ENCODE measurements around the gene CTDNEP1.
"Not testable (repeated sequence)": the region's sequence is repeated elsewhere in the genome, so short reads cannot be mapped to it uniquely, and the experiment has no call there.

The CTDNEP1 gene

DNA sequence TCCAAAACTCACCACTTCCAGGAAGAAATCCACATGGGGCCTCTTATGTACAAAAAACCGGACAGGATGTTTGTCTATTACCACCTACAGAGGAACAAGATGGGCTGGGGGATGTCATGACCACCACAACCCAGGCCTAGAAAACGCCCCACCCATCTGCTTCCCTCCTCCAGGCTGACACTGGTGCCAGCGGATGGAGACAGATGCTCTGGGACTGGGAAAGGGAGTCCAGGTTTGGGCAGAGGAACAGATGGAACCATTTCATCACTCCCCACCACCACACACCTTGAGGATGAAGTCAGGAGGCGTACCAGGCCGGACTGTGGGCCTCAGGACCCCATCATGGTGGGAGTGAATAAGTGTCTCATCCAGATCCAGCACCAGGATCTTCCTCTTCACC is 4.8 kb downstream of the CTDNEP1 start:
- no peak for DNase-seq (ENCODE audit: low read depth)

DNA sequence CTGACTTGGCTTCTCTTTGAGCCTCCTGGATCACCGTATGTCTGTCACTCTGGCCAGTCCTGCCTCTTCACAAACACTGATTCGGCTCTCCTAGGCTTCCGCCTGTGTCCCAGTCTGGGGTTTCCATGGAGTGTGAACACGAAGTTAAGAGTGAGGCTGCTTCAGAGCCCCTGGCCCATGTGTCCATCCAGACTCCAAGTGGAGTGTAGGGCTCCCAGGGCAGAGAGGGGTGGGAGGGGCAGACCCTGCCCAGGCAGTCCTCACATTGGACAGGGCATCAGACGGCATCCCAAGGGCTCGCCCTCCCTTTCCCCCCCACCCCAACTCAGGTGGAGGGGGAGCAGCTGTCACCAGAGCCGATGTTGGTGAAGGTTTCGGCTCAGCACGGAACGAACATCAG is 7.7 kb downstream of the CTDNEP1 start:
- DNase-seq (ENCODE audit: low read depth) = not testable (repeated sequence)

DNA sequence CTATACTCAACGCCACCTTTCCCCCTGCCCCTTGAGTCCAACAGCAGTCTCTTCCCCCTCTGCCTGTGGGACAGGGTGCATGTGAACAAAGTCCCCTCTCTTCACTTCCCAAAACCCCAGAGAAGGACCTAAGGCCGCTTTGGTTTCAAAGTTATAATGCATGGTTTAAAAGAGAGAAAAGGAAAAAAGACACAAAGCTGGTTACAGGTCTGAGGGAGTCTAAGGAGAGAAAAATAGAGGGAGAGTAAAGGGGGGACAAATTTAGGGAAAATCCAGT is 8.1 kb downstream of the CTDNEP1 start:
- DNase-seq (ENCODE audit: low read depth) = no peak

DNA sequence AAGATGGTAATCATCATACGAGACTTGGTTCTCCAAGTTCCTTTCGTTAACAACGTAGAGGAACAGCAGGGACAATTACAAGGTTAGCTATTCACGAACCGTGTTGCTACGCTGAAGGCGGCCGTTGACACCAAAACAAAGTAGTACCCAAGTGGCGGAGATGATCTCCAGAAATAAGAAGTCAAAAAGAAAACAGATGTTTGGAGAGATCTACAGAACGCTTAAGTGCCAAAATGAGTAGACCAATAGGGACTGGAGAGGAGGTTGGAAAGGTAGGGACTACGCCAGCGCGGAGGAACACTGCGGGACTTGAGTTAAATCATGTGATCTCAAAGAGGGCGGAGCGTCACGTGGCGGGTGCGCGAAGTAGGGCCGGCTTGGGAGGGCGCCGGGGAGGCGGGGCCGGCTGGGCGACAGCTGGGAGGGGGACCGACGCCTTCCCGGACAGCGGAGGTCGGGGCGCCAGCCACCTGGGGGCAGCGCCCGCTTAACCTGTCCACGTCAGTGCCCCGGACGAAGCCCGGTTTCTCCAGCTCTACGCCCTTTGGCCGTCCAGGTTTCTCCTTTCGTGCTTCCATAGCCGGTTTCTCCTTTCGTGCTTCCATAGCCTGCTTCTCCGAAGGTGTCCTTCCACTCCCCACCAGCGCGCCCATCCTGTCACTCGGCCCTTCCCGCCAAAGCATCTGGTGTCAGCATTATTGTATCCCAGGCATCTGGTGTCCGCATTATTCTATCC is 8.6 kb downstream of the CTDNEP1 start:
- peak; percentile 90 for DNase-seq (ENCODE audit: low read depth)

DNA sequence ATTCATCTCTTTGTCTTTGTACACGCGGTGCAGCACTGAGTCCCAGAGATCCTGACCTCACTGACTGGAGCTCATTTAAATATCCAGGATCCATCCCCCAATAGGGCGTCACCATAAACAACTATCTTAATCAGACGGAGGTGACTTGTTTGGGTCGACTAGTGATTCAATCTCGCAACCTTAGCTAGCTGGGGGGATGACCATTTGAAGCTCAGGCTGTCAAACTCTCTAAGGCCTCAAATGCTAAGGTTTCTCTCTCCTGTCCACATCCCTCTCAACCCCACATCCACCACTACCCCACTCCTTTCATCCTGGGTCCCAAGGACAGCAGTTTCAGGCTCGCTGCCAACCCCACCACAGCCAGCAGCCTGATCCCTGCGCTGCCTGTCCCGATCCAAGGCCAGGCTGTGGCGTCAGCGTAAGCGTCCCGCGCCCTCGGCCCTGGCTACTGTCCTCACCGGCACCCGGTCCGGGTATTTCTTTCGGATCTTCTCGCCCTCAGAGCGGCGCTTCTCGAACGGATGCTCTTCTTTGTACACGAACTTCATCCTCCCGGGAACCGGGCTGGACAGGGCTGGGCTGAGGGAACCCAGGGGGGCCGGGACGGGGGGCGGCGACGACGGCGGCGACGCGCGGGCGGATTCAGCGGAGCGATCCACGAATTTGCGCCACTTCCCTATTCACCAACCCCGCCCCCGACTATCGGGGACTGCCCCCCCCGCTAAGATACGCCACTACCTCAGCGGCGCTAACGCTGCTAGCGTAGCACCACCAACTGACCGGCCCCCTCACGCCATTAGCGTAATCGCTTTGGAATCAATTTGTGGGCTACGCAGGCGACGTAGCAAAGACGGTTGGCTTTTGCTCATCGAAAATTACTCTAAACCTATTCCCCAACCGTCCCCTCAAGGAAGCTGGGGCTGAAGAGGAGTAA is 9.5 kb downstream of the CTDNEP1 start, which contains the start of gene GABARAP:
GABARAP (minus strand) TSS at position 667 of the 934 bp plus-strand sequence; CDS start at position 548, 119 bp downstream.
- DNase-seq (ENCODE audit: low read depth) = peak; percentile 83

DNA sequence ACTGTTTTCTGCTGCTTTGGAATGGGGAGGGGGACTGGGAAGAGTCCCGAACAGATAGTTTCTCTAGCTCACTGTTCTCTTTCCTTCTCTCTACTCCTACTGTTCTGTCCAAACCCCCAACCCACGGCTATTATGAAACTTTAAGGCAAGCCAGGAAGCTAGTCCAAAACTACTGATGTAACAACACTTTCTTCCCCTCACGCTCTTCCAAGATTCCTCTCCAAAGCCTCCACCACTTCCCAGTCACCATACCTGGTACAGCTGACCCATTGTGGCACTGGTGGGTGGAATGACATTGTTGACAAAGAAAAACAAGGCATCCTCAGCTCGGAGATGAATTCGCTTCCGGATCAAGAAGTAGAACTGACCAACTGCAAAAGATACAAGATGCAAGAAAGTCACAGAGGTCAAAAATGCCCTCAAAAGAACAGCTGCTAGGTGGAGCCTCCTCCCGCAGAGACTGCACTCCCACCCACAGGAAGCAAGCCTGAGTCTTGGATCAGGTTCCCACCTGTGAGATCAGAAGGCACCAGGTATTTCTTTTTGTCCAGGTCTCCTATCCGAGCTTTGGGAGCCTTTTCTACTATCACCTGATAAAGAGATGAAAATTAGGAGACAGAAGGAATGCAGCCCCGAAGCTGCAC is 10.3 kb downstream of the CTDNEP1 start:
- no peak for DNase-seq (ENCODE audit: low read depth)

DNA sequence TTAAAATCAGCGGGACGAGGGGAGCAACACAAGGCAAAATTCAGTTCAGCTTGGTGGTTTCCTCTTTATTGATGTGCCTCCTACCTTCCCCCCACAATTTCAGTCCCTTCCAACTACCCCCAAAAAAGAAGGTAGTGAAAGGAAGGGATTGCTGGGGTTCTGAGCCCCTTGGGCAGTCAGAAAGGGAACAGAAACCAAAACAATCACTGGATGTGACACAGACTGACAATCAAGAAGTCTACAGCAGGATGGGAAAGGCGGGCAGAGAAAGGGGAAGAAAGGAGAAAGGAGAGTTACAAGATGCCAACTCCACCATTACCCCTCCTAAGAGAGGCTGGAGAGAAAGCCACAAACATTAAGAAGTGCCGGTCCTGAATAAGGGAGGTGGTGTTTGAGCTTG is 11.2 kb downstream of the CTDNEP1 start:
- no peak for DNase-seq (ENCODE audit: low read depth)

DNA sequence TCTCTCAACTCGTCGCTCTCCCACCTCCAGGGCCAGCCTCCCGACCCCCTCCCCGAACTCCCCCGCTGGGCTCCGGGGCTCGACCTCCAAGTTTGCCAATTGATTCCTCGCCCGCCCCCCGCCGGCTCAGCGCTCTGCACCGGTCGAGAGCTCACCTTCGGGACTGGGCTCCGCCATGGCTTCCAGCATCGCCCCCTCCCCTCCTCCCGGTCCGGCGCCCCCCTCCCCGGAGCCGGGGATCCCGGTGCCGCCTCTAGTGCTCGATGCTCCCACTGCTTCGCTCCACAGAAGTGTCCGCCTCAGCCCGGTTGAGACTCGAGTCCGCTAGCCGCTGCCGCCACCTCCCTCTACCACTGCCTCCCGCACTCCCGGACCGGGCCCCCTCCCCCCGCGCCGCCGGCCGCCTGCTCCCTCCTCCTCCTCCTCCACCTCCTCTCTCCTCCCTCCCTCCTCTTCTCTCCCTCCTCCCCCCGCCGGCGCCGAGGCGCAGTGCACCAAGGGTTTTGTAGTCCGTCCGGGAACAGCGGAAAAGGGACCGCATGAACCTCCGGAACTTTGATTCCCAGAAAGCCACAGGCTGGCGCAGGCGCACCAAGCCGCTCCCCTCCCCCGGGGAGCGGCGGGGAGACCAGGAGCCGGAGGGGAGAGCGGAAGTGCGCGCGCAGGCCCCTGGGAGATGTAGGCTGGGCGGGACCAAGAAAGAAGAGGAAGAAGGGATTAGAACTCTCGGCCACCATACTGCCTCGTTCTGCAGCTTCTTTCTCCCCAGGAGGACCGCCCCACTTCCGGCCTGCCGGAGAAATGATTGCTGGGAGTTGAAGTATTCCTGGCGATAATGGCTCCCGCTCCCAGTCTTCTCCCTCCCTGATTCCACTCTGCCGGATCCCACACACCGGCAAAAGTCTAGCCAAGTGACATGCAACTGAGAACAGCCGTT is 12.2 kb downstream of the CTDNEP1 start, which contains the start of gene PHF23:
PHF23 (minus strand) TSS at position 367 of the 937 bp plus-strand sequence; CDS start at position 189, 178 bp downstream.
- peak; percentile 99 for DNase-seq (ENCODE audit: low read depth)

DNA sequence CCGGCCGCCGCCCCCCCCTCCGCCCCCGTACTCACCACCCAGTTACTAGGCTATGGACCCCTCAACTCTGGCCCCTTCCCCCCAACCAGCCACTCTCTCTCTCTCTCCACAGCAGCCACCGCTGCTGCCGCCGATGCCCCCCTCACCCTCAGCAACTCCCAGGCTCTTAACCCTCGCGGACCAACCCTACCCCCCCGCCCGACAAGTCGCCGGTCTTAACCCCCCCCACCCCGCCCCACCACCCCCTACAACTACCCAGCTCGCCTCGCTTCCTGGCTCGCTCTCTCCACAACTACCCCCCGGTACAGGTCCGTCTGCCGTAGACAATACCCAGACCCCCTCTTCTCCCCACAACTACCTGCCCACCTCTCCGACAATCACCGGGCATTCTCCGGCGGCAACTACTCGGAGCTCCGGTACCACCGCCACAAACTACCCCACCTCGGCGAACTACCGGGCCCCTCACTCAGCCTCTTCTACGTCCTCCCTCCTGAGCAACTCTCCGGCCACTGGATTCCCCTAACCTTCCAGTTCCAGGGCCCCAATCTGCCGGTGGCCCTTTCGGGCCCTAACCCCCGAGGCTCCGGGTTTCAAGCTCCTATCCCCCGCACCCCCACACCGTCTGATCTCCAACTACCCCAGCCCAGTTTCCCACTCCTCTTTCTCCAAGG is 13.0 kb downstream of the CTDNEP1 start:
- DNase-seq (ENCODE audit: low read depth) = no peak

DNA sequence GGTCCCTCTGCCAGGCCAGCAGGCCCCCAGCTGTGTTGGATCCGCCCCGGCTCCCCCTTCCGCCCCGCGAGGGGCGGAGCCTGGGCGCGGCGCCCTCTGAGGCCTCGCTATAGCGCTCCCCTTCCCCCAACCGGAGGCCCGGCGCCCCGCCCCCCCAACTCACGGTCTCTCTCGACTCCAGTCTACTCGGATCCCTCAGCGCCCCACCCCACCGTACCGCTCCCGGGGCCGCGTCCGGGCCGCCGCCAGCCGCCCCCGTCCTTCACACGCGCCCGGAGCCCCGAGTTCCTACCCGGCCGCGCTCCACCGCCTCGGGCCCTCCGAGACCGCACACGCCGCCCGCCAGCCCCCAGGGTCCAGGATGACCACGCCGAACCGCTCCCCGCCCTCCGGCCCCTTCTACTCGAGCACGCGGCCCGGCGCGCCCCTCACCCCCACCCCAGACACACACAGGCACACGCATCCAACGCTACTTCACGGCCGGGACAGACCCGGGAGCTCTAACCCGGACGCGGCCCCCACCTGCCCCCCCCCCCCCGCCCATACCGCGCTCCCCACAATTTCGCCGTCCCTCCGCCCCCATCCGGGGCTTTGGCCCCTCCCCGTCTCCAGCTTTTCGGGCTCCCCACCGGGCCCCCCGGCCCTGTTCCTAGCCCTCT is 13.6 kb downstream of the CTDNEP1 start:
- DNase-seq (ENCODE audit: low read depth) = no peak

DNA sequence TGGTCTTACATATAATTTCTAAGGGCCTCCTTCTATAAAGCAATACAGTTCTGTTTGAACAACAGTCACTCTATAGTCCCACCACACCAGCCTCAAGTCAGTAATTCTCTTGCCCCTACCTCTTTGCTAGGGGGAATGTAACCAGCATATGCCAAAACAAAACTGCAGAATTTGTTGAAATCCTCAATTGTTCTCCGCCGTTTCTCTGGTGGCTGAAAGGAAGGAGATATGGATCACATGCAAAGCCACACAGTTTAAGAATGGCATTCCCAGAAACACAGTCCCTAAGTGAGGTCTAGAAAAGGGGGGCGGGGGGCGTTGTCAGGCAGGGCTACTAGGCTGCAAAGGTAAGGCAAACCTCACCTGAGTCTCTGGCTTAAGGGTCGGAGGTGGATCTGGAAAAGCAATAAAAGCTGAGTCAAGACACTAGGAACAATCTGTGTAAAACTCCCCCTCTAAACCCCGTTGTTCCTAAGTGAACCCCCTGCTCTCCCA is 14.2 kb downstream of the CTDNEP1 start:
- DNase-seq (ENCODE audit: low read depth) = no peak

DNA sequence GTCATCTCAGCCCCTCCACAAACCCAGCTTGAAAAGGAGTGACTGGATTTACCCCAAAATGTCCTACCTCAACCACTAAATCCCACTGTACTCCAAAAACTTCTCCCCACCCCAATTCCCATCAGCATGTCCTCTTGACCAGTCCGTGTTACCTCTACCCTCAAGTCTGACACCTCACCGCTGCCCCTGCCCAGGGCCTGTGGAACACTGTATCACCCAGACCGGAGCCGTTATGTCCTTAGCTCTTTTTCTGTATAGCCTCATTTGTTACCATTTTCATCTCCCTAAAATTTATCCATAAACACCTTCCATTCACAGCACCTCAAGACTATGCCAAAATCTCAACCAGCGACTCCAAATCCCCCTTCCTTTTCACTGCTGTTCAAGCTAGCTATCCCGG is 14.7 kb downstream of the CTDNEP1 start:
- no peak for DNase-seq (ENCODE audit: low read depth)

DNA sequence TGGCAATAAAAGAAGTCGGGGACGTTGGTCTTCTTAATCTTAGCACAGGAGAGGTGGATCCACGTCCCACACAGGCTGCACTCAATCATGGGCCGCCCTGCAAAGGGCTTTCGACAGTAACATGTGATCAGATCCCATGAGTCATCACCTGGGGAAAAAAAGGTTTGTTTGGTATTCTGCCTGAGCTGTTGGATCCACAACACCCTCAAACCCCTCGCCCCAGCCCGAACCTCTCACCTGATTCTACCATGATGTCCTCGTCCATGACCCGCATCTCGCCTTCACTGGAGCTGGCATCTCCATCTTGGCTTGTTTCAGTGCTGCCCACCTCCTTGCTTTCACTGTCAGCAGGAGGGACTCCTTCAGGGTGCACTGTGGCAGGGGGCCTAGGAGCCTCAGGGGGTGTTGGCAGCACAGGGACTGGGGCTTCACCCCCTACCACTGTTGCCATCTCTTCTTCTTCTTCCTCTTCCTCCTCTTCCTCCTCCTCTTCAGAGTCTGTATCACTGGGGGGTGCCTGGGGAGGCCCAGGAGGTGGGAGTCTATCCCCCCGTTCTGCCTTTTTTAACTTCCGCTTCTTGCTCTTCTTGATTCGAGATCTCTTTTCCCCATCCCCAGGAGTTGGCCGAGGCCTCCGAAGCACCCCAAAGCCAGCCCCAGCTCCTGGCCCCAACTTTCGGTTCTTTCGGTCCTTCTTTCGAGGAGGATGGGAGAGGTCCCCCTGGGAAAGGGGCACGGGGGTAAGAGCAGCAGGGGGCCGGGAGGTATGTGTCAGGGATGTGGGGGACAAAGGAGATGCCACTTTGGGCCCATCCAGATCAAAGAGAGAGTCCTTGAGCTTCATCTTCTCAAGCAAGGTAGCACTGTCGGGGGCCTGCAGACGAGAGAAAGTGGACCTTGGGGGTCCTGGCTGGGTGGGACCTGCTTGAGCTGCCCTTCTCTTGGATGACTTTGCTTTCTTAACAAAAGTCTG is 15.6 kb downstream of the CTDNEP1 start:
- DNase-seq (ENCODE audit: low read depth) = no peak

DNA sequence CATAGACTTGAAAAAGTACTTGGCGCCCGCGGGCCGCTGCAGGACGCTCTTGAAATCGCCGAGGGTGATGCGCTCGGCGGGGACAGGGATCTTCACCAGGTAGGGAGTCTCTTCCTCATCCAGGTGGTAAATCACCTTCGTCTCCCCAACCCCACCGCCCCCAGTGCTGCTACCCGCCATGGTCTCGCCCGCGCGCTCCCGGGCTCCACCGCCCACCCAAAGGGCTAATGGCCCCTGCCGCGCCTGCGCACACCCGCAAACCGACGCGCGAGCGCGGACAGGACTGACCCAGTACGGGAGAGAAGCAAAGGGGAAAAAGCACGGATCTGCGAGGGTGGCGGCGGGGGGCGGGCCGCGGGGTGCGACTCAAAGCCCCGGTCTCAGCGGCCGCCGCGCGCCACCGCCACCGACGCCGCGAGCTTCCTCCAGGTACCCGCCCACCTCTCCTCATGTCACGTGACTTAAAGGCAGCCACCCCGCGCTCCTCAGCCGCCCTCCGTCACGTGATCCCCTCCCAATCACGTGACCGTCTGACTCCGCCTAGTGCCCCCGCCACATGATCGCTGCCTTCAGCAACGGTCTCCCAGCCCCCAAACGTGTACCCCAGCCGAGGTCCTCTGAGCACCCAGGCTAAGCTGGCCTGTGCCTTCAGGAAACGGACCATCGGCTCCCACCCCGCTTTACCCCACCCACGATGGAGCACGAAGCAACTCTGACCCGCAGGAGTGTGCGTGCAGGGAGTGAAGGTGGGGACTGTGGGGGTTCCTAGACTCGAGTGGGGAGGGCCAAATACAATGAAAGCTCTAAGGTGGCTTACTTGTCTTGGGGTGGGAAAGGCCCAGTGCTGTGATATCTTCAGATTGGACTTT is 17.2 kb downstream of the CTDNEP1 start, which contains the start of gene DVL2:
DVL2 (minus strand) TSS at position 435 of the 869 bp plus-strand sequence; CDS start at position 180, 255 bp downstream.
- peak; percentile 85 for DNase-seq (ENCODE audit: low read depth)

DNA sequence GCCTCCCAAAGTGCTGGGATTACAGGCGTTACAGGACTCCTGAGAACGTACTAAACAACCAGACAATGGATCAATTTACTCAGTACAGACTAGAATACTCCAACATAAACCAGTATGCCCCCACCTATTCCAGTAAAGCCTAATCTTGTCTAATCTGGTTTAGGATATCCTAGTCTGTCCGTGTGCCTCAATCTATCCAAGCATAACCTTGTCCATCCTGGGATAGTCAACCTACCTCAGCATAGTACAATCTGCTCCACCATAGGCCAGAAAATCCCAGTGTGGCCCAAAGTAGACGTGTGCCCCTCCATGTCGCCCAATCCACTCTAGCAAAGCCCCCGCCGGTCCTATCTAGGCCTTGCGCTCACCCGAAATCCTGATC is 17.8 kb downstream of the CTDNEP1 start:
- DNase-seq (ENCODE audit: low read depth) = no peak

DNA sequence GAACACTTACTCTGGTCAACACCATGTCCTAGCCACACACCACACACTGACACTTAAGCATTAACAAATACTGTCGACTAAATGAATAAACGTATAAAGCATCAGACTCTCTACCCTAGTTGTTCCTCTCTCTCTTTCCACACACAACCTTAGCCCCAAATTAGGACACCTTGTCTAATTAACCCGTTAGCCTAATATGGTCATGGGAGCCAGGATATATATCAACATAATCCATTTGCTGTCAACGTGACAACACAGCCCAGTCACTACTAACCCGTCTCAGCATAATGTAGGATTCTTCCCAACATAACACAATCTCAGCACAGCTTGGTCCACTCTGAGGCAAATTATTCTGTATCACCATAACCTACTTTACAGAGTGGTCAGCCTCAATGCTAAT is 19.4 kb downstream of the CTDNEP1 start:
- DNase-seq (ENCODE audit: low read depth) = no peak

DNA sequence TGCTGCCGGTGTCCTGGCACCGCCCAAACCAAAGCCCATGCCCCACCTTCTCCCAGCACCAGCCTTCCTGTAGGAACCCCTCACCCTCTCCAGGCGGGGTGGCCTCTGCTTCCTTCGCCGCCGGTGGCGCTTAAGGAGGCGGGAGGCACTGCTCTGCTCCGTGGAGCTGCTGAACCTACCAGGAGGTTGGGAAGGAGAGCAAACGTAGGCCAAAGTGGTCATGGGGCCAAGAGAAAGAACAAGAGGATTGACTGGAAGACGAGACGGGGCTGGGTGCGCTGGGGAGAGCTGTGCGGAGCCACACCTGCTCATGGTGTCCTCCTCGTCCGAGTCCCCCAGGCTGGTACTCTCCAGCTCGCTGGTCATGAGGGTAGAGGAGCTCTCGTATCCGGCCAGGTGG is 22.0 kb downstream of the CTDNEP1 start:
- no peak for DNase-seq (ENCODE audit: low read depth)

DNA sequence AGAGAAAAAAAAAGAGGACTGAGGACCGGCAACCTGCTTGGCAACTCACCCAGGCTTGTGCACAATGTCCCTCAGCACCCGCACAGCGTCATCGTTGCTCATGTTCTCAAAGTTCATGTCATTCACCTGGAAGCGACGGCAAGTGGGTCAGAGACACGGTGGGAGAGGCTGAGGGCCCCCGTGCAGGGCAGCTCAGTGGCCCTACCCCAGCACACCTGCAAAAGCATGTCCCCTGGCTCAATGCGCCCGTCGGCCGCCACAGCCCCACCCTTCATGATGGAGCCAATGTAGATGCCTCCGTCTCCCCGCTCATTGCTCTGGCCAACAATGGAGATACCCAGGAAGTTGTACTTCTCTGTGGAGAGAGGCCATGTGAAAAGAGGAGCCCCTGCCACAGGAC is 22.6 kb downstream of the CTDNEP1 start:
- DNase-seq (ENCODE audit: low read depth) = no peak
